GM03348 (cell line): Measurements from ENCODE around the gene HSPBAP1.
A peak's percentile ranks its signal among the peaks of the same experiment; 100 is the strongest.
"Not testable (repeated sequence)": the region's sequence is repeated elsewhere in the genome, so short reads cannot be mapped to it uniquely, and the experiment has no call there.

Source experiments
- DNase-seq: peaks from one replicate; pipeline ENCODE4 v3.0.0; 2012; ENCODE audit warnings: low spot score

The HSPBAP1 gene

DNA sequence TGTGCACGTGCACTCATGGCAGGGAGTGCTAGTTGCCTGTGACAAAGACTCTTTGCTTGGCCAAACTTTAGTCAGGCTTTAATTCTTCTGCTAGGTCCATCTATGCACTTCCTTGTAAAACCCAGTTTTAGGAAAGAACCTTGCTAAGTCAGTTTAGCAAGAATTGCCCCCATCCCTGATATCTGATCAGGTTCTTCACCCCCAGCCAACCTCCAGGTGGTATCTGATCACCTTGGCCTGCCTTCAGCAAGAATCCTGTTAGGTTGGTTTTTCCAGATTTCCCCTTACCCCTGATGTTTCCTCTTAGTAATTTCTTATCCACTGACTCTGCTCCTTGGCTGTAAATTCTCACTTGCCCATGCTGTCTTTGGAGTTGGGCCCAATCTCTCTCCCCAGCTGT lies 8.4 kb downstream of the HSPBAP1 start:
- no peak for DNase-seq

GRCh38 chr3:122784436-122784835 lies 9.2 kb downstream of the HSPBAP1 start:
- peak; percentile 40 for DNase-seq

- DNase-seq, result no peak
These were observed 10.8 kb downstream of the HSPBAP1 start for GRCh38 chr3:122782804-122783203.

DNA sequence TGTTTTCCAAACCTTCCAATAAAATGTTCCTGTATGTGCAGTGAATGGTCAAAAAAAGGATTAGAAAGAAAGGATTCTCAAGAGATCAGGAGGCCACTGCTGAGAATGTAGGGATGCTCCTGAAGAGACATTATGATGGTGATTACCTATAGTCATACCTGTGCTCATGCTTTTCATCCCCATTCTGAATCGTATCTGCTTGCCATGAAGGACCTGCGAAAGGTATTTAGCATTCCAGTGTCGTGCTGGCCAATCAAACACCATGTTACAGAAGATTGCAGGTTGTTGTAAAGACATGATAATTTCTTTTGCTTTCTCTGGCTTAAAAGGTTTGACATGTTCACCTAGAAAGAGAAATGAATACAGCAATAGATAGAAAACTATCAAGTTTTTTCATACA lies 16.1 kb downstream of the HSPBAP1 start:
- no peak for DNase-seq

DNA sequence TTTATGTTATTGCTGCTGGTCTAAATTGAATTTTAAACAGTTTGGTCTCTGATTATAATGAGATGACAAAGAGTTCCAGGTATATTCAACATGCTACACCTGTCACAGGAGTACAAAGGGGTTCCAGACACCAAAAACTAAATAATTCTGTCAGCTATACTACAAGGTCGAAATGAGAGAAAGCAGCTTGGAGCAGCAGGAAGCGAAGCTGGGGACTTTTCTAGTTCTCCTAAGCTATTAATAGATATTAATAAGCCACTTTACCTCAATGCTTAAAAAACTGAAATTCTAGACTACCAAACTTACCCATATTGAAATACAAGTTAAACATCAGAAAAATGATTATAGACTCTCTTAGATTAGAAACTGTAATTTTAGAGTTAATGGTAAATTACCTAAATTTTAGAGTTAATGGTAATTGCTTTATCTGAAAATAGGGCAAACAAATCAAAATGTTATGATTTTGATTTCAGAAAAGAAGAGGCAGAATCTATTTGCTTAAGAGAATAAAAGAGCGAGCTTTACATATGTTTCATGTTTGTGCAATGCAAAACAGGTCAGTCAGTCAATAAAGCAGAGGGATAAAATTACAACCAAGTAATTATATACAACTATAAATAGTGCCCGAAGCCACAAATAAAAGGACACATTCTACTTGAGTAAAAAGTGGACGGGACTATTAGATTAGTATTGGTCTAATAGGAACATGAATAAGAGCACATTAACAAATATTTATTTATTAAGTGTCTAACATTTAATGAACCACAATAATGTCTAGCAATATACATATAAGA lies 16.8 kb downstream of the HSPBAP1 start:
- no peak for DNase-seq

GRCh38 chr3:122774564-122774963 lies 19.1 kb downstream of the HSPBAP1 start:
- DNase-seq, result peak; percentile 62

GRCh38 chr3:122773944-122774509 lies 19.6 kb downstream of the HSPBAP1 start:
- DNase-seq, result no peak

DNA sequence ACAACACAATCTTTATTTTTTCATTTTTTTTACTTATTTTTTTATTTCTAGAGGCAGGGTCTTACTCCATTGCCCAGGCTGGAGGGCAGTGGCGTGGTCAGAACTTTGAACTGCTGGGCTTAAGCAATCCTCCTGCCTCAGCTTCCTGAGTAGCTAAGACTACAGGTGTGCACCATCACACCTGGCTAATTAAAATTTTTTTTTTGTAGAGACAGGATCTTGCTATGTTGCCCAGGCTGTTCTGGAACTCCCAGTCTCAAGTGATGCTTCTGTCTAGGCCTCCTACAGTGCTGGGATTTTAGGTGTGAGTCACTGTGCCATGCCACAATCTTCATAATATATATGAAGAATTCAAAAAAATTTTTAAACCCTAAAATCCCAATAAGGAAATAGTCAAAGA lies 20.8 kb downstream of the HSPBAP1 start:
- no peak for DNase-seq

DNA sequence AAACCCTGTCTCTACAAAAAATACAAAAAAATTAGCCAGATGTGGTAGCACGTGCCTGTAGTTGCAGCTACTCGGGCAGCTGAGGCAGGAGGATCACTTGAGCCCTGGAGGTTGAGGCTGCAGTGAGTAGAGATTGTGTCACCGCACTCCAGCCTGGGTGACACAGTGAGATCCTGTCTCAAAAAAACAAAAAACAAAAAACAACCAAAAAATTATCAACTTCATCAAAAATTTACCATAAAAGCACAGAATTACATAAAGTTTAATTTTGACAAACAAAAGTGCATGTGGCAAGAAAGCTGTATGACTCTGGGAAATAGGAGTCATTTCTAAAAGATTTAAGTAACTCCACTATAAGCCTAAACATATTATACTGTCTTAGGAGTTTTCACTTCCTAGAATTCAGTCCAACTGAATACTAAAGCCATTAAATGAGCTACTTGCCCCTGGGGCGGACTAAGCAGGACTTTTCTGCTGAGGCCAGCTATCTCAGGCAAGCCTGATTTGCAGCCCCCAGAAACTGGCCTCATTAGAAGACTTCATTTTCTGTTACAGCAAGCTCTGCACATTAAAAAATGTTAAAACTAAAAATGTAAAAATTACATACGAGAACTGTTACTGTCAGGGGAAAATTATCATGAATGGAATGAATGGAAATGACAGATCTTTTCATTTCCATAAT lies 23.0 kb downstream of the HSPBAP1 start:
- no peak for DNase-seq

GRCh38 chr3:122767540-122768372 lies 25.9 kb downstream of the HSPBAP1 start:
- DNase-seq, result no peak

- no peak for DNase-seq
These were observed 27.2 kb downstream of the HSPBAP1 start for GRCh38 chr3:122766430-122766829.

DNA sequence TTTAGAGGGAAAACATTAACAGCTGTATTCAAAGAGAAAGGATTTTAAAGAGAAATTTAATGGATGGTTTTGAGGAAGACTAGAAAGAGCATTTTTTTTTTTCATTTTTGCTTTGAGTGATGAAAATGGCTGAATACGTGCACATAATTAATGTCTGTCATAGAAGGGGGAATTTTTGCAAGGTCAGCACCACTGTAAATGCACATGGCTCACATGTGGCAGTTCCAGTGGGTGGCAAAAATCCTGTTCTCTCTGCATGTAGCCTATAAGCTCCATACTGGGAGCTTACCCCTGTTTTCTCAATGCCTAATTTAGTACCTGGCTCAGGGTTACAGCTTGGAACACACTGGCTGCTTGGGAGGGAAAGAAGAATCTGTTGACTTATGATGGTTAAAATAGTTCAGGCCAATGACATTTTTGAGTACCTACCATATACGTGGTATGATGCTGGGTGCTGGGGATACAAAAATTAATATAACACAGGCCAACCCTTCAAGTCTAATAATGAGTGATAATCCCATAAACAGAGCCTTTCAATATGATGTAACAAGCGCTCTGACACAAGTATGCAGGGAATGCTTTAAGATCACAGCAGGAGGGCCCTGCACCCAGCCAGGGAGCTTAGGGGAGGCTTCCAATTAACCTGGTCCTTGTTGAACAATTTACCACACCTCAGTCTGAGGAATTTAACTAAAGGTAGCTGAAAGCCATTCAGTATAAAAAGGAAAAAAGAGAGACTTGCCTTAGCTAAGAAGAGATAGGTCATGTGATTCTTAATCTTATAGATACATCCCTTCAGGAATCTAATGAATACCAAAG lies 33.0 kb downstream of the HSPBAP1 start:
- DNase-seq, result peak; percentile 35

GRCh38 chr3:122758877-122759560 lies 34.6 kb downstream of the HSPBAP1 start:
- DNase-seq, result peak; percentile 55

- DNase-seq, result no peak
These were observed 38.1 kb downstream of the HSPBAP1 start for GRCh38 chr3:122755491-122755890.

- DNase-seq, result peak; percentile 52
These were observed 38.7 kb downstream of the HSPBAP1 start for GRCh38 chr3:122754929-122755328.

- DNase-seq, result no peak
These were observed 45.3 kb downstream of the HSPBAP1 start for GRCh38 chr3:122748347-122748746.

DNA sequence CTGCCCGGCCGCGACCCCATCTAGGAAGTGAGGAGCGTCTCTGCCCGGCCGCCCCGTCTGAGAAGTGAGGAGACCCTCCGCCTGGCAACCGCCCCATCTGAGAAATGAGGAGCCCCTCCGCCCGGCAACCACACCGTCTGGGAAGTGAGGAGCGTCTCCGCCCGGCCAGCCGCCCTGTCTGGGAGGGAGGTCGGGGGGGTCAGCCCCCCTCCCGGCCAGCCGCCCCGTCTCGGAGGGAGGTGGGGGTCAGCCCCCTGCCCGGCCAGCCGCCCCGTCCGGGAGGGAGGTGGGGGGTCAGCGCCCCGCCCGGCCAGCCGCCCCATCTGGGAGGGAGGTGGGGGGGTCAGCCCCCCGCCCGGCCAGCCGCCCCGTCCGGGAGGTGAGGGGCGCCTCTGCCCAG lies 46.3 kb downstream of the HSPBAP1 start:
- not testable (repeated sequence) for DNase-seq

GRCh38 chr3:122745369-122746021 lies 48.1 kb downstream of the HSPBAP1 start:
- peak; percentile 42 for DNase-seq

GRCh38 chr3:122743581-122744120 lies 50.0 kb downstream of the HSPBAP1 start:
- no peak for DNase-seq

DNA sequence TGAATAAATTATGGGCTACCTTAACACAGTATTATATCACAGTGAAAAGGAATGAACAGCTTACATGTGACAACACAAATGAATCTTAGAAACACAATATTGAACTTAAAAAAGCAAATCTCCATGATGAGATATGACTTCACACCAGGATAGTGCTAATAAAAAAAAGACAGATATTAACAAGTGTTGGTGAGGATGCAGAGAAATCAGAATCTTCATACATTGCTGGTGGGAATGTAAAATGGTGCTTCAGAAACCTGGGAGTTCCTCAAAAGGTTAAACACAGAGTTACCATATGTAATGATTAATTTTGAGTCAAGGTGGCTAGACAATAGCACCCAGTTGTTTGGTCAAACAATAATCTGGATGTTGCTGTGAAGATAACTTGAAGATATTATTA lies 51.4 kb downstream of the HSPBAP1 start:
- no peak for DNase-seq
